HG02798 (cell line): ENCODE data around the gene N4BP2L2.

Experiments
- ATAC-seq: cut with Tn5 transposase; IDR thresholded peaks from one replicate; pipeline ENCODE4 v1.9.1; 2021; ENCODE audit warnings: mild to moderate bottlenecking; ENCODE audit not compliant: unreplicated experiment, poor library complexity

The N4BP2L2 gene

GRCh38 chr13:32427852-32428580, 110.6 kb downstream of the N4BP2L2 start, which contains the start of gene N4BP2L1:
Gene N4BP2L1, minus strand, starts transcription at chr13:32428130. Its CDS starts 48 bp downstream, at chr13:32428082.
- peak; percentile 78 for ATAC-seq

GRCh38 chr13:32426990-32427851, 111.4 kb downstream of the N4BP2L2 start:
- peak; percentile 16 for ATAC-seq

GRCh38 chr13:32426191-32426989, 112.2 kb downstream of the N4BP2L2 start:
- ATAC-seq, result peak; percentile 35

- no peak for ATAC-seq
Observed at GRCh38 chr13:32425158-32425557, 113.4 kb downstream of the N4BP2L2 start.

DNA sequence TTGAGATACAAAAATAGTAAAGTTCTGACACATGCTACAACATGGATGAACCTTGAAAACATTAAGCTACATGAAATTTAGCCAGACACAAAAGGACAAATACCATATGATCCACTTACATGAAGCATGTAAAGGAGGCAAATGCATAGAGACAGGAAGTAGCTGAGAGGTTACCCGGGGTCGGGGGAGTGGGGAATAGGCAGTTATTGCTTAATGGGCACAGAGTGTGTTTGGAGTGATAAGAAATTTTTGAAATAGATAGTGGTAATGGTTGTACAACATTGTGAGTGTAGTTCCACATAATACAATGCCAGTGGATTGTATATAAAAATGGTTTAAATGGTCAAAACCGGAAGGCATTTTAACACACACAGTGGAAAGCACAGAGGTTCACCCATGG, 115.0 kb downstream of the N4BP2L2 start:
- no peak for ATAC-seq

DNA sequence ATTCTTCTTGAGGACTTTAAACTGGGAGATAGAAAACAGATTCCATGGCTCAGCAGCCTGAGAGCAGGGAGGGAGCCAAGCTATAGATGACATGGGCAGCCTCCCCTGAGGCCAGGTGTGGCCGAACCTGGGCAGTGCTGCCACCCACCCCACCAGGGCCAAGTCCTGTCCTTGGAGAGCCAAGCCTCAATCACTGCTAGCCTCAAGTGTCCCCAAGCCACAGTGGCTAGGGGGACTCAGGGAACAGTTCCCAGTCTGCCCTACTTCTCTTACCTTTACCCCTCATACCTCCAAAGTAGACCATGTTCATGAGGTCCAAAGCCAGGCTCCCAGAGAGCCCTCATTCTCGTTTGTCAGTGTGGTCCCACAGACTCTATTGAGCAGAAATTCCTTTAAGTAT, 118.7 kb downstream of the N4BP2L2 start:
- ATAC-seq, result no peak

DNA sequence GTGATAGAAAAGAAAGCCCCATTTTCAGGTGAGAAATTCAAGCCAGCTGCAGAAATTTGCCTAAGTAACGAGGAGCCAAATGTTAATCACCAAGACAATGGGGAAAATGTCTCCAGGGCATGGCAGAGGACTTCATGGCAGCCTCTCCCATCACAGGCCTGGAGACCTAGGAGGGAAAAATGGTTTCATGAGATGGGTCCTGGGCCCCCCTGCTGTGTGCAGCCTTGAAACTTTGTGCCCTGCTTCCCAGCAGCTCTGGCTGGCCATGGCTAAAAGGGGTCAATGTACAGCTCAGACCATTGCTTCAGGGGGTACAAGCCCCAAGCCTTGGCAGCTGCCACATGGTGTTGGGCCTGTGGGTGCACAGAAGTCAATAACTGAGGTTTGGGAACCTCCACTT, 120.6 kb downstream of the N4BP2L2 start:
- no peak for ATAC-seq

DNA sequence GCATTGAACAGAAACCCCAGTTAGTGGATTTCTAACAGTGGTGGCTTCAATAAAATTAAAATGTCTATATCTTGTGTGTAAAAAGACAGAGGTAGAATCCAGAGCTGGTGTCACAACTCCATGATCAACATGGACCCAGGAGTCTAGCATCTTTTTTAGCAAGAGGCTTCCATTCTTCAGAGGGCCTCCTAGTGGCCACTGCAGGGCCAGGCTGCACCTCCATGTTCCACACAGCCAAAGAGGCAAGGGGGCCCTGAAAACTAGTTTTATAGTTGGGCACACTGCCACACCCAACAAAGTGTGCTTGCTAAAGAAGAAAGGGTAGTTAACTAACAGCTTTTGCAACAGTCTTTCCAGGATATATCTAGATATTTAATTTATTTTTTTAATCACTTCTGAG, 123.6 kb downstream of the N4BP2L2 start:
- no peak for ATAC-seq

DNA sequence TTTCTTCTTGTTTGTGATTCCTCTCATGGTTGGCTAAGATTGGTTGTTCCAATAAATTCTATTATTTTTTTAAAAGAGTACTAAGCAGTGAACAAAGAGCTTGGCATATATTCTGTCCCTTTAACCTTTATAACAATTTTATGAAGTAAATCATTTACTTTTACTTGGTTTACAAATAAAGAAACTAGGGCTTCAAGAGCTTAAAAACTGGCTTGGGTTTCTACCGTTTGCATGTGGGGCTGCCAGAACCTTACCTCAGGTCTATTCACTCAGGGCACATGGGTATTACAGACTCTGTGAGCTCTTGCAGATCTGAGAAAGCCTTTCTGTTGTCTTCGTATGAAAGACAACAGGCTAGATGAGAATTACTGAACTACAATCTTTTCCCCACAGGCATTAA, 124.0 kb downstream of the N4BP2L2 start:
- no peak for ATAC-seq

GRCh38 chr13:32413284-32413683, 125.3 kb downstream of the N4BP2L2 start:
- no peak for ATAC-seq

- ATAC-seq, result no peak
Observed at GRCh38 chr13:32409561-32410421, 128.8 kb downstream of the N4BP2L2 start.

GRCh38 chr13:32409001-32409313, 129.6 kb downstream of the N4BP2L2 start:
- no peak for ATAC-seq

GRCh38 chr13:32408296-32409000, 130.1 kb downstream of the N4BP2L2 start:
- ATAC-seq, result peak; percentile 10

DNA sequence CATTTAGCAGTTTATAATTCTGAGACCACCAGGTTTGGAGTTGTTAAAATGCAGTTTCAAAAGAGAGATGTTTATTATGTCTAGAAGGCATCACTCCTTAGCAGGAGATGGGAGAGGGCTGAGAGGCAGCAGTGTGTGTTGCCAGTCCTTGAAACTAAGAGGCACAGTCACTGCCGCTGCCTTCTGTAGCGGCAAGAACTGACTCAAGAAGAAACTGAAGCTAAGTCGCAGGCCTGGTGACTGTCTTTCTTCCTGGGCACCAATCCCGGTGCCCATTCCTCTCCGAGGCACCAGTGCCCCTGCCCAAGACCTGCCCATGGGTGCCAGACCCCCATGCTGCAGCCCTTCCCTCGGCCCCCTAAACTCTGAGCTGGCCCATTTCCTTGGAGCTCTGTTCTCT, 130.7 kb downstream of the N4BP2L2 start:
- peak; percentile 64 for ATAC-seq

GRCh38 chr13:32403108-32403507, 135.5 kb downstream of the N4BP2L2 start:
- no peak for ATAC-seq

GRCh38 chr13:32391101-32391619, 147.4 kb downstream of the N4BP2L2 start:
- ATAC-seq, result no peak

GRCh38 chr13:32390484-32390883, 148.1 kb downstream of the N4BP2L2 start:
- ATAC-seq, result no peak

DNA sequence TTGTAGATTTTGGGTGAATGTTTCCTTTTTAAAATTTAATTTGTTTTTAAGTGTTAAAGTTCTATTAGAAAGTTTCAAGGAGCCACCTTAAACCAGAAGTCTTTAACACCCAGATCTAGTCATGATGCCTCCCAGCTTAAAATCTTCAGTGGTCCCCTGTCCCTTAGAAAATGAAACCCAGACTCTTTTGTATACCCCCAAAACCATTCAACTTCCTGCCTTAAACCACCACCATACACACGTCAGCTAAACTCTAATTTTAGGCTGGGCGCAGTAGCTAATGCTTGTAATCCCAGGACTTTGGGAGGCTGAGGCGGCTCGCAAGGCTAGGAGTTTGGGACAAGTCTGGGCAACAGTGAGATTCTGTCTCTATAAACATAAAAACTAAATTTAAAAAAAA, 148.5 kb downstream of the N4BP2L2 start:
- peak; percentile 51 for ATAC-seq

GRCh38 chr13:32385410-32385809, 153.2 kb downstream of the N4BP2L2 start:
- no peak for ATAC-seq
